Stimulated activated CD8-positive, alpha-beta memory T cell treated with anti-CD3 and anti-CD28 coated beads, Interleukin-7, amount 100 ng/mL, for 24 hours (primary cell): Measurements from ENCODE around the gene TEX22.
A peak's percentile ranks its signal among the peaks of the same experiment; 100 is the strongest.

ENCODE experiments used
- DNase-seq: peaks from one replicate; pipeline ENCODE4 v3.0.0-alpha.2; 2020; ENCODE audit warnings: low read depth

TEX22 gene

GRCh38 chr14:105366386-105367074 lies 31.8 kb upstream of the TEX22 start:
- DNase-seq: no peak

DNA sequence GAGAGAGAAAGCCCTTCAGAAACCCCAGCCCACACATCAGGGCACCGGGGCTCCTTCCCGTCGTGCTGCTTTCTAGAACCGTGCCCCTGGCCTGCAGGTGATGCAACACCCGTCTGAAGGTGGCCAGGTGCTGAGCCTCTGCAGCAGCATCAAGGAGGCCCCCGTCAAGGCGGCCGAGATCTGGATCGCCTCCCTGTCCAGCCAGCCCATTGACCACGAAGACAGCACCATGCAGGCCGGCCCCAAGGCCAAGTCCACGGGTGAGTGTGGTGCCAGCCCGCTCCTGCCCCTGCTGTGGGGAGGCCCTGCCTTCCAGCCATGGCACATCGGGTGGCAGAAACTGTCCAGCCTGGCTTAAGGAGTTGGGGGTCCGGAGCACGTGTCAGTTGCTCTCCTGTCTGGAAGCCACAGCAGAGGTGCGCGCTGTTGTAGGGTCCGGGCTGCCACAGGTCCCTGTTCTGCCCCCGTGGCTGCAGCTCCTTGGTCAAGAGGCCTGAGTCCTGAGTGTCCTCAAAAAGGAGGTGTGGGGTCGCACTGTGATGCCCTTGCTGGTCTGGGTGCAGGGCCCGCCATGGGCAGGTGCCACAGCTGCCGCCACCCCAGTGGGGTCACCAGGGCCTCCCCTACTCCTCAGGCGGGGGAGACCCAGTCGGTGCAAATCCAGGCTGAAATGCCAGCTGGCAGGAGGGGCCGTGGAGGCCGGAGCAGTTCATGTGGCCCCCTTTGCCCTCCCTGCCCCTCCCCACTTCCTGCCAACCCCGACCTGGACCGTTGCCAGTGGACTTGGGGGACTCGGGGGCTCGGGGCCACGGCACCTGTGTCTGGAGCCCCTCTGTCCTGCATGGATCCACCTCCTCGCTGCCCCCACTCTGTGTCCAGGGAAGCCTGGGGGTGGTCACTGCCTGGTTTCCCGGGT lies 31.0 kb upstream of the TEX22 start:
- DNase-seq: no peak

- DNase-seq: no peak
Observed at GRCh38 chr14:105368032-105368417, 30.3 kb upstream of the TEX22 start.

- DNase-seq: no peak
Observed at GRCh38 chr14:105368426-105368825, 29.9 kb upstream of the TEX22 start.

- DNase-seq: no peak
Observed at GRCh38 chr14:105368910-105369652, 29.3 kb upstream of the TEX22 start.

DNA sequence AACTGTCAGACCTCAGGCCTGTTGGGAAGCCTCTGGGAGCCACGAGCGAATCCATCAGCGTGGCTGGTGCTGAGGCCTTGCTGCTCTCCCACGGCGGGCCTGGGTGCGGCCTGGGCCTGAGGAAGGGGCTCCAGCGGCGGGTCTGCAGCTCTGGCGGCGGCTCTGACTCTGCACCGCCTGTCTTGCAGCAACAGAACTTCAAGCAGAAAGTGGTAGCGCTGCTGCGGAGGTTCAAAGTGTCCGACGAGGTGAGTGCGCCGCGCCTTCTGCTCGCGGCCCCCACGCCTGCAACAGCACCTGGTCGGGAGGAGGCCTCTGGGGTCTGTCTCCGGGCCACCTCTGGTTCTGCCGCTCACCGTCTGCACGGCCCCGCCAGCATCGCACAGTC lies 28.7 kb upstream of the TEX22 start:
- DNase-seq: no peak

- DNase-seq: no peak
Observed at GRCh38 chr14:105374389-105374788, 23.9 kb upstream of the TEX22 start.

- DNase-seq: peak; percentile 17
Observed at GRCh38 chr14:105375635-105376057, 22.7 kb upstream of the TEX22 start.

- DNase-seq: no peak
Observed at GRCh38 chr14:105376521-105377440, 21.6 kb upstream of the TEX22 start.

DNA sequence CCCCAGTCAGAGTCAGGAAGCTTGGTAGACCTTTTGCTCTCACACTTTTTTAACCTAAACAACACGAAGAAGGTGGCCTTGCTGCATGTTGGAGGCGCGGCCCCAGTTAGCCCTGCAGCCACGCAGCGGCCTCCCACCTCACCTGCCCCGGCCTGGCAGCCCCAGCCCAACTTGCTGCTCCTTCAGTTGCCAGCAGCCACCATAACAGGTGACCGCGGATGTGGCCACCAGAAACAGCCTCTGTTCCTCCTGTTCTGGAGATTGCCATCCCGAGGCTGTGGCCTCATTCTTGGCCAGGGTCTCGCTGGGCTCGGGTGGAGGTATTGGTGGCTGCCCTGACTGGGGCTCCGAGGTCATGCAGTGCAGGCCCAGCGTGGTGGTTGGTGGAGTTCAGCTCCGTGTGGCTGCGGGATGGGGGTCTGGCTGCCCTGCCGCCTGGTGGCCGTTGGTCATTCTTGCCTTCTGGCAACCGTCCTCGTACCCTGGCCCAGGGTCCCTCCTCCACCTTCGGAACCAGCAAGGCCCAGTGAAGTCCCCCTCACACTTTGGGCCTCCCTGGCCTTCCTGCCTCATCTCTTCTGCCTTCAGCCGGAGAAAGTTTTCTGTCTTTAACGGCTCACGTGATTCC lies 20.7 kb upstream of the TEX22 start:
- DNase-seq: no peak

DNA sequence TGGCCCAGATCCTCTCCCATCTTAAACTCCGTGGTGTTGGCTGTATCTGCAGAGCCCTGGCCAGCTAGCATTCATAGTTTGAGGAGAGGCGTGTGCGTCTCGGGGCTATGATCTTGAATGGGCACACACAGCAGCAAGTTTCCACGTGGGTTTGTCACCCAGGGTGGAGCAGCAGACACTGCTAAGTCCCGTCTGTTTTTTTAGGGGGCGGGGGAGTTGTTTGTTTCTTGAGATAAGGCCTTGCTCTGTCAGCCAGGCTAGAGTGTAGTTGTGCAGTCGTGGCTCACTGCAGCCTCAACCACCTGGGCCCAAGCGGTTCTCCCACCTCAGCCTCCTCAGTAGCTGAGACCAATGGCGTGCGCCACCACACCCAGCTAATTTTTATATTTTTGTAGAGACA lies 20.1 kb upstream of the TEX22 start:
- DNase-seq: no peak

- DNase-seq: no peak
Observed at GRCh38 chr14:105378873-105379685, 19.3 kb upstream of the TEX22 start.

DNA sequence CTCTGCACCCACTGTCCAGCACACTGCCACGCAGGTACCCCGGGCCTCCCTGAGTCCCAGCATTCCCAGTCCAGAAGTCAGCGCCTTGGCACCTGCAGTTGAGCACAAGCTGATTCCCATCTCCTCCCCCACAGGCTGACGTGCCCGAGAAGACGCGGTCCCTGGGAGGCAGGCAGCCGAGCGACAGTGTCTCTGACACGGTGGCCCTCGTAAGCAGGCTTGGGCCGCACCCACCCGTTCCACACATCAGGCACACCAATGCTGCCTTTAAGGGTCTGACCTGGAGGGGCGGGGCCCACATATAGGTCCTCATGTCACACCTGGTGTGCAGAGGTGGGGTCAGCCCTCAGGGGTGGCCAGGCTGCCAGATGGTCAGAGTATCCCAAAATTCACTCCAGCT lies 18.4 kb upstream of the TEX22 start:
- no peak for DNase-seq

GRCh38 chr14:105380756-105381155 lies 17.6 kb upstream of the TEX22 start:
- no peak for DNase-seq

- no peak for DNase-seq
Observed at GRCh38 chr14:105381446-105382342, 16.6 kb upstream of the TEX22 start.

- DNase-seq: no peak
Observed at GRCh38 chr14:105382343-105383082, 15.8 kb upstream of the TEX22 start.

- no peak for DNase-seq
Observed at GRCh38 chr14:105383083-105383730, 15.1 kb upstream of the TEX22 start.

- no peak for DNase-seq
Observed at GRCh38 chr14:105384041-105384557, 14.2 kb upstream of the TEX22 start.
